Pulmonary artery endothelial cell (primary cell): Measurements from ENCODE around the gene PADI1. TPM values are rescaled to one million over a fixed set of nuclear protein-coding genes. Genes with fewer than 3 reads are reported as not detected.

Experiments
- DNase-seq: peaks from one replicate; pipeline ENCODE4 v3.0.0-alpha.2; 2011; ENCODE audit warnings: low read depth, low spot score
- total RNA-seq: library from RNA; depleted of rRNA; stranded (reverse); fragments of >200 nt; gene quantifications from 2 replicates; pipeline ENCODE4 v1.2.3, GENCODE V29; 2014

The PADI1 gene, protein sequence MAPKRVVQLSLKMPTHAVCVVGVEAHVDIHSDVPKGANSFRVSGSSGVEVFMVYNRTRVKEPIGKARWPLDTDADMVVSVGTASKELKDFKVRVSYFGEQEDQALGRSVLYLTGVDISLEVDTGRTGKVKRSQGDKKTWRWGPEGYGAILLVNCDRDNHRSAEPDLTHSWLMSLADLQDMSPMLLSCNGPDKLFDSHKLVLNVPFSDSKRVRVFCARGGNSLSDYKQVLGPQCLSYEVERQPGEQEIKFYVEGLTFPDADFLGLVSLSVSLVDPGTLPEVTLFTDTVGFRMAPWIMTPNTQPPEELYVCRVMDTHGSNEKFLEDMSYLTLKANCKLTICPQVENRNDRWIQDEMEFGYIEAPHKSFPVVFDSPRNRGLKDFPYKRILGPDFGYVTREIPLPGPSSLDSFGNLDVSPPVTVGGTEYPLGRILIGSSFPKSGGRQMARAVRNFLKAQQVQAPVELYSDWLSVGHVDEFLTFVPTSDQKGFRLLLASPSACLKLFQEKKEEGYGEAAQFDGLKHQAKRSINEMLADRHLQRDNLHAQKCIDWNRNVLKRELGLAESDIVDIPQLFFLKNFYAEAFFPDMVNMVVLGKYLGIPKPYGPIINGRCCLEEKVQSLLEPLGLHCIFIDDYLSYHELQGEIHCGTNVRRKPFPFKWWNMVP
- not detected in 2 replicates for total RNA-seq

DNA sequence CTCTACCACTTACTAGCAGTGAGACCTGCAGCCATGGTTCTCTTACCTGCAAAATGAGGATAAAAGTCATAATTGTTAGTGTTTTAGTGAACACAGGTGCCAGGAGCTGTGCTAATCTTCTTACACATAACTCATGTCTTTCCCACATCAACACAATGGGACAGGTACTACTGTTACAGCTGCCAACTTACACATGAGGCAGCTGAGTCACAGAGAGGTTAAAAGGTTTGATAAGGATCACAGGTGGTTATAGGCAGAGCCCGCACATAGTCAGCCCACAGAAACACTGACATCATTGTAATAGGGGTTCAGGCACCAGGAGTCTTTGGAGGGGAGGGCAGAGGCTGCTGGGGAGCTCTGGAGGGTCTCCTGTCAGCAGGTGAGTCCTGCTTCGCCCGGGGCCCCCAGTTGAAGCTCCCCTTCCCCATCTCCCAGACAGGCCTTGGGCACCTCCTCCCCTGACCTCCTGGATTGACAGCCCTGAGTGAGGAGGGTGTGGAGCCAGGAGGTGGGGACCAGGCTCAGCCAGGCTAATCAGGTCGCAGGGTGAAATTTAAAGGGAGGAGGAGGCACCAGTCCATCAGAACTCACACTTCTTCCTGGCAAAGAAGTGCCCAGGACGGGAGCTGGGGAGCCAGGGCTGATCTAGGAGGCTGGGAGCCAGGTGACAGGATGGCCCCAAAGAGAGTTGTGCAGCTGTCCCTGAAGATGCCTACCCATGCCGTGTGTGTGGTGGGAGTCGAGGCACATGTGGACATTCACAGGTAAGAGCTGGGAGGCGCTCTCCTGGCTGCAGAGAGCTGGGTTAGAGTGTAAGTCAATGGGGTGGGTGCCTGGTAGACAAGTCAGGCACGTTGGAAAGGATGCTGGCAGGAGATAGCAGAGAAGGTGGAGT lies at the start of gene PADI1:
Gene PADI1, plus strand, starts transcription at position 583 of the 895 bp plus-strand sequence. Its CDS starts 90 bp downstream, at position 673.
- DNase-seq, result no peak

DNA sequence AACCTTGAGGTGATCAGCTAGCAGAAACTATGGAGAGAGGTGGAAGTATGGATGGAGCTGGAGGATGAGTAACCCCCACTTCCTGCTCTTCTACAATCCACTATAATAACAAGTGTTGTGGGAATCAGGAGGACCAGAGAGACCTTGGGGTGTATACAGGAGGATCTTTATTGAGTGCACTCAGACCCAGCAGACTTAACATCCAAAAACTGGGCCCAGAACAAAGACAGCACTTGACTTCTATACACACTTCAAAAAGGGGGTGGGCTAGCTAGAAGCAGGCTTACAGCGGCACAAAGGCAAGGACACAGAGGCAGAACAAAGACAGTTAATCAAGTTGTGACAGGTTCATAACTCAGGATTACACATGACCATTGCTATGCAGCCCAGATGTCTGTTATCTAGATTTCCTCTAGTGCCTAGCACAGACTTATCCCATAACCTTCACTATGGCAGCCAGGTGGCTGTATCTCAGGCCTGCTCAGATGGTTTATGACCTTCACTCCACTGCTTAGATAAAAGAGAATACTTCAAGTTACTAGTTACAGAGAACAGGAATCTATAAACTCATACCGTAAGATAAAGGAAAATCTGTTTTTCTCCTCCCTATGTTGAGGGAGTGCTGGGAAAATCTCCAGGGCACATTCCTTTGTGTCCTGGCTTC lies 49.5 kb upstream of the PADI1 start:
- DNase-seq, result no peak

DNA sequence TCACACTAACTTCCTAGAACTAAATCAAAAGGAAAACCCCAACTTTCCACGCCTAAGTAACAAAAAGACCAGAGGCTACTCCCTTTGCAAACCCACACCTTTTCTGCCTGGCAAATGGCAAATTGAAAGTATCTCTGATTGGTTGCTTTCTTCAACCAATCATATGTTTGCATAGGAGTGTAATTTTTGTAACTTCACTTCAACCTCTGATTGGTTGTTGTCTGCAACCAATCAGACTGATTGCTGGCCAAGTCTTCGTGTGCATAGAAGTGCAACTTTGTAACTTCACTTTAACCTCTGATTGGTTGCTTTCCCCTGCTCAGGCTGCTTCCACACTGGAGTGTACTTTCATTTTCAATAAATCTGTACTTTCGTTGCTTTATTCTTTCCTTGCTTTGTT lies 48.8 kb upstream of the PADI1 start:
- DNase-seq, result no peak

DNA sequence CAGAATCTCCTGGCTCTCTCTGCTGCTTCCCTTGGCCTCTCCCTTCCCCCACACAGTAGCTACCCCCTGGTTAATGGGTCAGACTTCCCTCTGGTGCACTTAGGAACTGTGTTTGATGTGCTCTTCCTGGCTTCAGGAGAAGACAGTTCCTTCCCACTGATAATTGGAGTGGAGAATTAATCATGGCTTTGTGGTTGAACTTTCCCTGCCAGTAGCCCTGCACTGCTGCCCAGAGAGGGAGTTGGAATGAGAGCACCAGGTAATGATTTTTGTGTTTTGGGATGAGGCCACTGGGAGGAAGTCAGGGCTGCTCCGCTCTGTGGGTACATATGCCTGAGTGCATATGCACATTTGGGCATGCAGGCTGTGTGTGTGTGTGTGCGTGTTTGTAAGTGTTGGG lies 46.0 kb upstream of the PADI1 start:
- DNase-seq, result no peak

DNA sequence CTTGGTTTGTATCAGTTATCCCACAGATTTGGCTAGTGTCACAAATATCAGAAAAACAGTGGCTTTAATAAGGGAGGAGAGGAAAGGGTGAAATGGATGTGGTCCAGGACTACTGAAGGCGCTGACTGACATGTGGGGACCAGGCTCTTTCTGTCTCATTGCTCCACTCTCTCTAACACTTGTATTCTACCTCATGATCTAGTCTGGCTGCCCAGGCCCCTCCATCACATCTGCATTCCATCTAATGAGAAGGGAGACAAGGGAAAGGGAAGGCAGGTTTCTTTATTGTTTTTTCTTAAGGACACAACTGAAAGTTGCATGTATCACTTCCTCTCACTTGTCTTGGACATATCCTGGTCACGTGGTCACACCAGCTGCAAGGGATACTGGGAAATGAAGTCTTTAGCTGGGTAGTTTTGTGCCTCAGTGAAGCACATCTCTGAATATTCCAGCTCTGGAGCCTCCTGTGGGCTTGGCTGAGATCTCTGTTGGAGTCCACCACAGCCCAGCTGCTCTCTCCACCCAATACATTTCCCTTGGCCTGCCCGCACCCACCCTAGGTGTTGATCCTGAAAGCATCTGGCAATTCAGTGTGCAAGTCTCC lies 43.7 kb upstream of the PADI1 start:
- DNase-seq, result no peak

DNA sequence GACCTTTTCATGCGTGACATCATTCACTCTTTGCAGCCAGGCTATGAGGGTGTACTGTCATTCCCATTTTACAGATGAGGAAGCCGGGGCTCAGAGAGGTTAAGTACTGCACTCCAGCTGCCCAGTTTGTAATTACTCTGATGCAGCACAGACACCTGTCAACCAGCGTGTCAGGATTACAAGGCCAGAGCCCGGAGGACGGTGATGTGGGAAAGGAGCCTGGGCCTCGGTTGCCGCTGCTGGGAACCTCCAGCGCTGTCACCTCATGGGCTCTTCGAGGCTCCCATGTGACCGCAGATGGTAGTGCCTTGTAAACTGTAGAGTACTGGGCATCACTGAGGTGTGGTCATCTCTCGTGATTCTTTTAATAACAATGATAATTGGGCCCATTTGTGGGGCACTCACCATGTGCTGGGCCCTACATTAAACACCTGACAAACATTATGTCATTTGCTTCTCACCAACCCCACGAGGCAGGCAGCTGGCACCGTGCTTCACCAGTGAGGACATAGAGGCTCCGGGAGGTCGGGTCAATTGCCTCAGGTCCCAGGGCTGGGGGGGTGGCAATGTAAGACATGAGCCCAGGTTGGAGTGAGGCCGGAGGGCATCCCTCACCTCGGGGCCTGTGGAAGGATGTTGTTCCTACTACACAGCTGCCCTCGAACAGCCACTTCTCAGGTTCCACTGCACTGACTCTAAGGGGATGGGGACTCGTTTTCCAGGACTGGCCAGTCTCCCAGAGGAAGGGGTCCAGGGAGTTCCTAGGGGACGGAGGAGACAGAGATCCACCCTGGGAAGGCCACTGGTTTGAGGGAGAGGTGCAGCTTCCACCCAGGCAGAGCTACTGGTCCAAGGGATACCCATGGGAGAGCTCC lies 42.8 kb upstream of the PADI1 start:
- no peak for DNase-seq

DNA sequence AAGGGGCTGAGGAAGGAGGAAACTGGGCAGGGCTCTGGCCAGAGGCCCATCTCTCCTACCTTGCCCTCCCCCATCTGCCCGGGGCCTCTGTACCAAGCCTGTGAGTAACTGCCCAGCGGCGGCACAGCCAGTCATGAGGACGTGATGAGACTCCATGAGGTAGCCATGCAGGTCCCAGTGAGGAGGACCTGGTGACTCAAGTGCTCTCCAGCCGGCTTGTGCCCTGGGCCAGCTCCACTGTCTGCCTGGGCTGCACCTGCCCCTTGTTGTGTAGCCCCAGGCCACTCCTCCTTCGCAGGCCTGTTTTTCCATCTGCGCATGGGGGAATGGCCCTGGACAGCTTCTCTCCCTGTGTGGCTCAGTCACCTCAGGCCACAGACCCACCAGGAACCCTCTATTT lies 42.0 kb upstream of the PADI1 start:
- no peak for DNase-seq

DNA sequence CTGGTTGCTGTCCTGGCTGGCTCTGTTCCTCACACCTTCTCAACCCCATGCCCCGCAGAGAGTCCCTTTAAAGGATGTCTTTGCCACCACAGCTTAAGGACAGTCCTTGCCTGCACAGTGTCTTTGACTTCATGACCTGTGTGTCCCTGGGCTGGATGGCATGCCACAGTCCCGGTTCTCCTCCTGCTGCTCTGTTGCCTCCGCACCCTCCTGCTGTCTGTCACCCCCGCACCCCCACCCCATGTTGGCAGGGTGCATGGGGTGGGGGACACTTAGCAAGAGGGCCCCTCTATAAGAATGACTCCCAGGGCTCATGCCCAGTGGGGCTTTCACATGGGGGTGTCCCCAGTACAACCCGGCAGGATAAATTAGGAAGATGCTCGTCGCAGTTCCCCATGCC lies 41.6 kb upstream of the PADI1 start:
- DNase-seq, result no peak

DNA sequence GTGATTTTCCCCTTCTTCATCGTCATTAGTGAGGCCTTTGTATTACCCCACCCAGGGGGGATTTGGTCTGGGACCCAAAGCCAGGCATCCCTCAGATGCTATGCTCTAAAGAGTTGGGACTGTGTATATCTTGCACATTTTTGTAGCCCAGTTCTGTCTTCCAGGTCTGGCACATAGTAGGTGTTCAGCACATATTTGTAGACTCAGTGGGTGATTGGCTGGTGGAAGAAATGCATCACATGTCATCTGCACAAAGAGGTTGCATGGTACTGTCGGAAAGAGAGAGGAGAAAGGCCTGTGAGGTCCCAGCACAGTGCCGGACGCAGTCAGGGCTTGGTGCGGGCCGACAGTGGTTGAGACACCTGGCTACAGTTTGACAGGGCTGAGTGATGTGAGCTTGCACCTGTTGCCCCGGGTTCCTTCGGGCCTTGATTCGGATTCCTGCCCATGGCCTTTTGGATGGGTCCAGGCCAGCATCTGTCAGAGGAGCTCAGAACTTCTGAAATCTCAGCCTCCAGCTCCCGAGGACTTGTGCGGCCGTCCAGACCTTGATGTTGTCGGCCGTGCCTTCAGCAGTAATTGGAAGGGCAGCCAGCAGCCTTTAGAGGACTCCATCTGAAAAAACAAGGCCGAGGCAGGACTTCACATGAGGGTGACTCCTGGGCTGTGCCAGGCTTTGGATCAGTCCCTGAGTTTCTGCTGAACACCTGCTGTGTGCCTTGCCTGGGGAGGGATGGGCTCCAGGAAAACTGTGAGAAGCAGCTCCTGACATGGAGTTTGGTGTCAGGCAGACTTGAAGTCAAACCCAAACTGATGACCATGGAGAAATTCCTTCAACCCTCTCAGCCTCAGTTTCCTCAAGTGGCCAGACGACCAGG lies 40.9 kb upstream of the PADI1 start:
- no peak for DNase-seq

DNA sequence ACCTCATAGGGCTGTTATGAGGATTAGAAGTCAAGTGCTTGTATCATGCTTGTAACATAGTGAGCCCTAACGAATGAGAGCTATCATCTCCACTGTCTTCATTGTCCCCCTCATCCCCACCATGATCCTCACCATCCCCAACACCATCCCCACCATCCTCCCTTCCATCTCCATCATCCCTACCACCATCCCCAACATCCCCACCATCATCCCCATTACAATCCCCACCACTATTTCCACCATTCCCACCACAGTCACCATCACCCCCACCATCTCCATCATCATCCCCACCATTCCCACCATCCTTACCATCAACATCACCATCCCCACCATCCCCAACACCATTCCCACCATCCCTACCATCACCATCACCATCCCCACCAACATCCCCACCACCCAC lies 39.1 kb upstream of the PADI1 start:
- no peak for DNase-seq

DNA sequence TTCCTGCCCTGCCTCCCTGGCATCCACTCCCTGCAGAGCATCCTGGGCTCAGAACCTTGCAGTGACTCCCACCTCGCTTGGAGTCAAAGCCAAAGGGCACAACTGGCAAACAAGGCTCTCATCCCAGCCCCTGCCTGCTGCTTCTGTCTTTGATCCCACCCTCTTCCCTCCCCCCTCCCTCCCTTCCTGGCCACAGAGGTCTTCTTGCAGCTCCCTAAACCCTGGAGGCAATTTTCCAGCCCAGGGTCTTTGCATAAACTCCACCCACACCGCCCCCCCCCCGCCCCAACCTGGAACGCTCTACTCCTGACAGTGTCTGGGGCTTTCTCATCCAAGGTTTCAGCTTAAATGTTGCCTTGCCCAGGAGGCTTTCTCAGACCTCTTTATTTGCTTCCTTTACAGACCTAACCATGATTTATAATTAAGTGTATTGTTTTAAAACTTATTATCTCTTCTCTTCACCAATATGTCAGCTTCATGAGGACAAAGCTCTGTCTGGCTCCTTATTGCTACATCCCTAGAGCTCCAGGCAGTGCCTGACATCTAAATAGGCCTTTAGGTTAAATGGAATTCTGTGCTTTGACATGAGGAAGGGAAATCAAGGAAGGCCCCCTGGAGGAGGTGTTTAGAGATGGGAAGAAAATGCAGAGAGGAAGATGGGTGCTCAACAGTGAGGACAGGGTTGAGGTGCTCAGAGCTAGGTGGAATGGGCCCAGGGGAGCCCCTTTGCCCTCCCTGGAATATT lies 37.7 kb upstream of the PADI1 start:
- DNase-seq, result no peak

DNA sequence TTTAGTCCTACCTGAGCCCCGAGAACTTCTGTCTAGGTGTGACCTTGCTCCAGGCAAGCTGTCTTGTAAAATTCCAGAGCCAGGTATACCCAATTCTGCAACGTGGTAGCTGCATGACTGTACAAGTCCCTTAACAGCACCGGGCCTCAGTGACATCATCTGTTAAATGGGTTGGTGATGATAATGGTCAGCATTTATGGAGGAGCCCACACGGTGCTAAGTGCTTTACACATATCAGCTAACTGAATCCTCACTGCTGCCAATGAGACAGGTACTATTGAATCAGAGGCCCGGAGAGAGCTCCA lies 37.2 kb upstream of the PADI1 start:
- DNase-seq, result no peak

DNA sequence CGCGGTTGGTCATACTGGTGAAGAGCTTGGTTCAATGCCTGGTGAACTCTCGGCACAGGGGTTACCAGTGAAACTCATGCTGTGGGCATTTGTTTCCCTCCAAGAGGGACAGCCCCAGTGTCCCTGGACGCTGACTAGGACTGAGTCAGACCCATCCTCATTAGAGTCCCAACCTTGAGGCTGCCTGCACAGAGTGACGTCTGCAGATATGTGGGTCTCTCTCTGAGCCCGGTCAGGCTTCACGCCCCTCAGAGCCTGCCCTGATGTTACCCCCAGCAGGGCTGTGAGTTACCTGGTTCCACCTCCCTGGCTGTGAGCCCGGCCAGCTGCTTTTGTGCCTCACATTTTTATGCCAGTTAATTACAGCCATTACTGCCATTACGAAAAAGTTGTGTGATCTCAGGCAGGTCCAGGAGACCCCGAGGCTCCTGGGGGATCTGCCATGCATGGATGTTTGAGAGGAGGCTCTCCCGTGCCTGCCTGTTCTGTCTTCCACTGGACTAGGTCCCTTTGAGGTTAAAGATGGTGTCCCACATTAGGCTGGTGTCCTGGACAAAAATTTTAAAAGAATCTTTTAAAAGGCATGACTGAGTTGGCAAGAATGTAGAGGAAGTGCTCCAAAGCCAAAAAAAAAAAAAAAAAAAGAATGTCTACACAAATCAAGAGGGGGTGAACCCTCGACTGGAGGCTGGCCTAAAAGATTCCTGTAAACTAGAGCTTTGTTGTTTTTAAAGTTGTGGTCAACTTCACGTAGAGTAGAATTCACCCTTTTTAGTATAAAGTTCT lies 36.6 kb upstream of the PADI1 start:
- DNase-seq, result no peak

DNA sequence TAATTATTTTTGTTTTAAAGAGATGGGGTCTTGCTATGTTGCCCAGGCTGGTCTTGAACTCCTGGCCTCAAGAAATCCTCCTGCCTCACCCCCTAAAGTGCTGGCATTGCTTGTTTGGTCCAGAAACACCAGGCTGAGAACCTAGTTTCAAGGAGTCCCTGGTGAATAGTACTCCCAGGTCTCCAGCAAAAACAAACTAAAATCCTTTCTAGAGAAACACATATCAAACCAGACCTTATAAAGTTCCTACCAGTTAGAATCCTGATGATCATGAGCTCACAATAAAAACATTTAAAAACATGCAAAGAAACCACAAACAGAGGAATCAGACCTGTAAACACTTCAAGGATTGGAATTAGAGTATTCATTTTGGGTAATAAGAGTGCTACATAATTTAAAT lies 34.4 kb upstream of the PADI1 start:
- DNase-seq, result no peak

DNA sequence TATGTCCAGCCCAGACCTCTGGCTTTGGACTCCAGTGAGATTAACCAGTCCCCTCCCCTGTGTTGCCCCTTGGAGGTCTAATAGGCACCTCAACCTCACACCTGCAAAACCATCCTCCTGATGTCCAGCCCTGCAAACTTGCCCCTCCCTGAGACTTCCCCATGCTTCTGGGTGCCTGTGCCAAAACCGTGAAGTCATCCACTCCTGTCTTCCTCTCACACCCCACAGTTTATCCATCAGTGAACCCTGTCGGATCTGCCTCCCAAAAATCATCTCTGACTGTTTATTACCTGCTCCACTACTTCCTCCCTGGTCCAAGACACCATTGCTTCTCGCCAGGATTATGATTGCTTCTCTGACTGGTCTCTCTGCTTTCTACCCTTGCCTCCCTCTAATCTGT lies 31.7 kb upstream of the PADI1 start:
- no peak for DNase-seq

DNA sequence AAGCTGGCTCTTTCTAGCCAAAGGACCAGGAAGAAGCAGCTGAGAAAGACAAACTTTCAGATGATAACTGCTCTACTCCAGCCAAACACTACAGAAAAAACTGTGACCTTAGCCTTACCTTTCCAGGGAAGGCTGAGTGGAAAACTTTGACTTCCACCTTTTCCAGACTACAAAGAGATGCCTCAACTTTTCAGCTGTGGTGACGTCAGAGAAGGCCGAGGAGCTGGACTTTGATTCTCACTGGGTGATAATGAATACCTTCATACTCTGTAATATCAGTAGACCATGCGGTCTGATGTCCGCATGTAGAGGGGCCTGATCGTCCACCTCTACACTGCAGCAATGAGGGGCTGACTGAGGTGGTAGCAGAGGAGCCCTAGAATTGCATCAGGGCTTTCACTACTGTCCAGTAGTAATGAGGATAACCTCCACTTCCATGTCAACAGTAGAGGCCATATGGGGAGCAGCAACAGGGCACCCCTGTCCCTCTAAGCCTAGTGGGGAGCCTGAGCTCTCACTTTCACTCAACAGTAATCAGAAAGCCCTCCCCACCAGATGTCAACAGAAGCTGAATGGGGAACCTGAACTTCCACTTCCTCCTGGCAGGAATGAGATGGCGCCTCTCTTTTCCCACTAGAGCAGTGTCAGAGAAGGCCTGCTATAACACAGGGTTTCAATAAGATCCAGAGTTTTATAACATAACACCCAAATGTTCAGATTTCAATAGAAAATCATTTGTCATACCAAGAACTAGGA lies 28.4 kb upstream of the PADI1 start:
- no peak for DNase-seq

DNA sequence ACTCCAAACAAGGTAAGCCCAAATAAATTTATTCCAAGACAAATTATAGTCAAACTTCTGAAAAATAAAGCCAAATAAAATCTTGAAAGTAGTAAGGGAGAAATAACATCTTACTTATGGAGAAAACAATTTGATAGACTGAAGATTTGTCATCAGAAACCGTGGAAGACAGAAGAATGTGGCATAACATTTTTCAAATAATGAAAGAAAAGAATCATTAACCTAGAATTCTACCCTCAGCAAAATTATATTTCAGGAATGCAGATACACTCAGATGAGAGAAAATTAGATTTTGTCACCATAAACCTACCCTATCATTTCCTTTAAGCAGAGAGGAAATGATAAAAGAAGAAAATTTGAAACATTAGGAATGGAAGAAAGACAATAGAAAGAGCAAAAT lies 27.3 kb upstream of the PADI1 start:
- no peak for DNase-seq
